ENCODE measurements around the gene MRPL27.

MRPL27 gene

DNA sequence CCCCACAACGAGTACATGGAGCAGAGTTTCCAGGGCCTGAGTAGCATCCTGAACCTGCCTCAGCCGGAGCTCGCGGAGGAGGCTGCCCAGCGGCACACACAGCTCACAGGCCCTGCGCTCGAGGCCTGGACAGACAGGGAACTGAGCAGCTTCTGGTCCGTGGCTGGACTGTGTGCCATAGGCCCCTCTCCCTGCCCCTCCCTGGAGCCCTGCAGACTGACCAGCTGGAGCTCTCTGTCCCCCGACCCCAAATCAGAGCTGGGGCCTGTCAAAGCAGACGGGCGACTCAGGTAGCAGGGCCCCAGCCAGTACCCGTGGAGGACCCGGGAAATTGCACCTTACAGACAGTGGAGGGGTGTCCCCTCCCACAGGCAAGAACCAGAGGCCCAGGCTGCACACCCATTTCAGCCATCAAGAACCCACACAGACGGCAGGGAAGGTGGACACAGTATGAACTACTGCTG is 13.0 kb downstream of the MRPL27 start:
- no peak for DNase-seq

DNA sequence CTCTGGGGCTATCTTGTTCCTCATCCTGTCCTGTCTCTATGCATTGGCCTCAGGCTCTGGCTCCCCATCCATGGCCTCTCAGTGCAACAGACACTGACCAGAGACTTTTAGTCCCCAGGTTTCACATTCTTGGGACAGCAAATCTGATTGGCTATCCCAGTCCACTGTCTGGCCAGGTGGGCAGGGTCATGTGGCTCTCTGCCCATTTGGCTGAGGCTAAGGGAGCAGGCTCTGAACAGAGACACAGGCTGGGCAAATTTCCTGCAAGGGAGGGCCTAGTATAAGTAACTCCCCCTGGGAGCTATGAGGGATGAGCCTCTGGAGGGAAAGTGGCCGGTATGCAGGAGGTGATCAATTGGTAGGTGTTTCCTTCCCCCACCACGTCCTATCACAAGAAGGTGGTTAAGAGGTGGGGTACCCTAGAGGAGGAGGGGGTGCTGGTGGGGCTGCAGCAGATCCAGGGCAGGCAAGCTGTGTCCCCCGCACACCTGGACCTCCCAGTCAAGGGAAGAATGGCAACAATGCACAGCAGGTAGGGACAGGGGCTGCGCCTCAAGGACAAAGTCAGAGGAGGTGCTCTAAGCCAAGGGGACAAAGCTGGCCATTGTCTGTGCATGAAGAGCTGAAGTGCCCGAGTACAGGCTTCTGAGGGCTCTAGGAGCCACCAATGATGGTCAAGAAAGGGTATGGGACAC is 13.8 kb downstream of the MRPL27 start:
- DNase-seq = no peak

DNA sequence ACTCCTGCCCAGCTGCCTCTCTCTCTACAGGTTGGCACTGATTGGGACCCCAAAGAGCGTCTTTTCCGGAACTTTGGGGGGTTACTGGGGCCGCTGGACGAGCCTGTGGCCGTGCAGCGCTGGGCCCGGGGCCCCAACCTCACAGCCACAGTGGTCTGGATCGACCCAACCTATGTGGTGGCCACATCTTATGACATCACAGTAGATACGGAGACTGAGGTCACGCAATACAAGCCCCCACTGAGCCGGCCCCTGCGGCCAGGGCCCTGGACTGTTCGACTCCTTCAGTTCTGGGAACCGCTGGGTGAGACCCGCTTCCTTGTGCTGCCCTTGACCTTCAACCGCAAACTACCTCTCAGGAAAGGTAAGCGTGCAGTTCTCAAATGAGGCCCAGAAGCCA is 14.8 kb downstream of the MRPL27 start:
- DNase-seq = no peak

DNA sequence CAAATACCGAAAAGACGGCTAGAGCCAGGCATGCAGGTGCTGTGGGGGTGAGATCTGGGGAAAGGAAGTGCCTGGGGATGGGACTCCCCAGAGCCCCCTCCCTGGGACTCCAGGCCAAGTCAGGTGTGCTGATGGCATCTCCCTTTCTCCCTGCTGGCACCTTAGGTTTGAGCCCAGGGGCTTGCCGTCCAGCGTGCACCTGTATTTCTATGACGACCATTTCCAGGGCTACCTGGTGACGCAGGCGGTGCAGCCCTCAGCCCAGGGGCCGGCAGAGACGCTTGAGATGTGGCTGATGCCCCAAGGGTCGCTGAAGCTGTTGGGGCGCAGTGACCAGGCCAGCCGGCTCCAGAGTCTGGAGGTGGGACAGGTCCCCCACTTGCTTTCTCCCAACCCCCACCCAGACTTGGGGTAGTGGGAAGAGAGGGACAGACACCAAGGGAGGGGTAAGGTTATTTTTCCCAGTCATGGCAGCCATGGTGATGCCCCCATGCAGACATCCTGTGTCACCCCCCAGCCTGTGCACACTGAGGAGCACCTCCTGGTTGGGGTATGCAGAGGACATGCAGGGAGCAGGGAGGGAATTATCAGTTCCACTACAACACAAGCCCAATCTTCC is 16.0 kb downstream of the MRPL27 start:
- no peak for DNase-seq

DNA sequence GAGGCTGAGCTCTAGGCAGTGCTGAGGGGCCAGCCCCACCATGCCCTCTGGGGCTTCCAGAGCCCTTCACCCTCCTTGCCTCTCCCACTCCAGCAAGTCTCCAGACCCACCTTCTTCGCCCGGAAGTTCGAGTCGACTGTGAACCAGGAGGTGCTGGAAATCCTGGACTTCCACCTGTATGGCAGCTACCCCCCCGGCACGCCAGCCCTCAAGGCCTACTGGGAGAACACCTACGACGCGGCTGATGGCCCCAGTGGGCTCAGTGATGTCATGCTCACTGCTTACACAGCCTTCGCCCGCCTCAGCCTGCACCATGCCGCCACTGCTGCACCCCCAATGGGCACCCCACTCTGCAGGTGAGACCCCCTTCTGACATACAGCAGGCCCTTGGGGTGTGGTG is 16.6 kb downstream of the MRPL27 start:
- DNase-seq = no peak

DNA sequence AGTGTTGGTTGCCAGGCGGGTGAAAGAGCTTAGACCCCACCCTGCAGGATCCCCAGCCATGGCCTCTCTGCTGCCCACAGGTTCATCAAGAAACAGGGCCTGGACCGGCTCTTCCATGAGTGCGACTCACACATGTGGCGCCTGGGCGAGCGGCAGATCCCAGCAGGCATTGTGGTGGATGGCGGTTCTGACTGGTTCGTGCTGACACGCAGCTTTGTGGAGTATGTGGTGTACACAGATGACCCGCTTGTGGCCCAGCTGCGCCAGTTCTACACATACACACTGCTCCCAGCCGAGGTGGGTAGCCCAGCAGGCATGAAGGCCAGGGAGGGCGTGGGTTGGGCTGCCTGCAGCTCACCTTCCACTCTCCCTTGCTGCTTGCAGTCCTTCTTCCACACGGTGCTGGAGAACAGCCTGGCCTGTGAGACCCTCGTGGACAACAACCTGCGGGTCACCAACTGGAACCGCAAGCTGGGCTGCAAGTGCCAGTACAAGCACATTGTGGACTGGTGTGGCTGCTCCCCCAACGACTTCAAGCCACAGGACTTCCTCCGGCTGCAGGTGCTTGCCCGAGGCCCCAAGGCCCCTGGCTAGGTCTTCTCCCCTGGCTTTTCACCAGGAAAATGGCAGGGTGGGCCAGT is 17.2 kb downstream of the MRPL27 start:
- peak; percentile 31 for DNase-seq

DNA sequence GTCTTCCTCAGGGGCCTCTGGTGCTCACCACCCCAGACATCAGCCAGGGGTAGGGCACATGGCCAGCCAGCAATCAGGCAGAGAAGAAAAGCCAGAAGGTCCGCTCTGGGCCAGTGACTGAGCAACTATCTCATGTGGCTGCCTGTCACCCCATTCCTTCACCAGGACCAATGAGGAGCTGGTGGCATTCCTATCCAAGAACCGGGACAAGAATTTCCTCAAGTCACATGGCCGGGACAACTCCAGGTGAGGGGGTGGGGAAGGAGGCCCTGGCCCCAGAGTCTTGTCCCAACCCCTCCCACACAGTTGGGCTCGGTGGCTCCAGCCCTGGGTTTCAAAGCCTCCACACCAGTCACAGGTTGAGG is 17.7 kb downstream of the MRPL27 start:
- DNase-seq = no peak

DNA sequence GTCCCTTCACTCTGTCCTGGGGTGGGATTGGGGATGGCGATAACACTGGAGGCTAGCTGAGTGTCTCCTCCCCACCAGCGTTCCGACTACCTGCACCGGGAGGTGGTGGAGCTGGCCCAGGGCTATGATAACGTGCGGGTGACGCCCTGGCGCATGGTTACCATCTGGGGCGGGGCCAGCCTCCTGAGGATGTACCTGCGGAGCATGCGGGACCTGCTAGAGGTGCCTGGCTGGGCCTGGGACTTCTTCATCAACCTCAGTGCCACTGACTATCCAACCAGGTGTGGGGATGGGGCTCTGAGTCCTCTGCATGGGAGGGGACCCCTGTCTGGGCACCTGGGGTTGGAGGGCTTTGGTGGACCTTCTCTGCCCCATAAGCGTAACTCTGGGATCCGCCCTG is 18.2 kb downstream of the MRPL27 start:
- no peak for DNase-seq

DNA sequence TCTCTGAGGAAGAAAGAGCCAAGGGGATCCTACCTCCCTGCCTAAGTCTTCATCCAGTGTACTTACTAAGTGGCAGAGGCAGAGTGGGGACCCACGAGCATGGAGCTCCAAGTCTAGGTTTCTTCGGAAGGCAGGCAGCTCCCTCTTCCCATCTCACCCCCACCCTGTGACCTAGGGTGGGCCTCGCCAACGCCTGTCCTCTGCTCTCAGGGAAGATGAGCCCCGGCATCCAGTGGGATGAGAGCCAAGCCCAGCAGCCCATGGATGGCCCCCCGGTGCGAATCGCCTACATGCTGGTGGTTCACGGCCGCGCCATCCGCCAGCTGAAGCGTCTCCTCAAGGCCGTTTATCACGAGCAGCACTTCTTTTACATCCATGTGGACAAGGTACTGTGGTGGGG is 18.8 kb downstream of the MRPL27 start:
- DNase-seq = no peak

DNA sequence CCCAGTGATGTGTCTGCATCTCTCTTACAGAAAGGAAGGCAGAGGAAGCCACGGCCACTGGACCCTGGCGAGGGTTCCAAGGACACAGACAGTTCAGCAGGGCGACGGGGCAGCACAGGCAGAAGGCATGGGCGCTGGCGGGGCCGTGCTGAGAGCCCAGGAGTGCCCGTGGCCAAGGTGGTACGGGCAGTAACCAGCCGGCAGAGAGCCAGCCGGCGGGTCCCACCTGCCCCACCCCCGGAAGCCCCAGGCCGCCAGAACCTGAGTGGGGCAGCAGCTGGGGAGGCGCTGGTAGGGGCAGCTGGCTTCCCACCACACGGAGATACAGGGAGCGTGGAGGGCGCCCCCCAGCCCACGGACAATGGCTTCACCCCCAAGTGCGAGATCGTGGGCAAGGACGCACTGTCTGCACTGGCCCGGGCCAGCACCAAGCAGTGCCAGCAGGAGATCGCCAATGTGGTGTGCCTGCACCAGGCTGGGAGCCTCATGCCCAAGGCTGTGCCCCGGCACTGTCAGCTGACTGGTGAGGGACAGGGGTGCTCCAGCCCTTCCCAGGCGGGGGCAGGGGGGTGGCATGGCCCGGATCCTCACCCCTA is 19.3 kb downstream of the MRPL27 start:
- no peak for DNase-seq

DNA sequence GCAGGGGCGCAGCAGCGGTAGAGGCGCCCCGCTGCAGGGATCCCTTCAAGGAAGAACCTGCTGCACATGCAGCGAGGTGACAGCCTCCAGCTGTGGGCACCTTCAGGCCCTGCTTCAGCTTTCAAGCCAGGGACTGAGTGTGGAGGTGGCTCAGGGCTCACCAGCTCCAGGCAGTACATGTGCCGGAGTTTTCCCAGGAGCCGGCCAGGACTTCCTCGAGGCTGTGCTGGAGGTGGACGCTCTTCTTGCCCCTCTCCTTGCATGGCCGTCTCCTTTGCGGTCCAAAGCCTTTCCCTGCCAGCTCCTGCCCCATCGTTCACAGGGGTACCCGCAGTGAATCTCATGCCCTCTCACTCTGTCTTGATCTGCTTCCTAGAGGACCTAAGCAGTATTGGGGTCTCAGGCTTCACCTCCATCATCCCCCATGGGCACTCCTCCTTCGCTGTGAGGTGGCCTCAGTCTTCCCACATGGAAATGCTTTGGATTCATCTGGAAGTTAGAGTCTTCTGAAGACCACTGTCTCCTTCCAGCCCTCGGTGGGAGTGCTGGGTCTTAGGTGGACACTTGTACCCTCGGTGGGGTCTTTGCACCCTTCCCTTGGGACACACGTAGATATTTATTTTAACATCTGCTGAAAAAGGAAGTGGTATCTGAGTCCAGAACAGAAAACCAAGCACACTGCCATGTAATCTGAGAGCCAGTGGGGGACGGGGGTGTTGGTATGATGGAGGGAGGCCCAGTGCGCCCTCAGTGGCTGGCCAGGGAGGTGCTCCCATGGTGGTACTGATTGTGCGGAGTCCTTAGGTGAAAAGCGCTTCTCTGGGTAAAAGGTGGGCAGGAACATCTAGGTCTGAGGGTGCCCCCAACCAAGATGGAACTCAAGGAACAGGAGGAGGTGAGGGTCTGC is 20.0 kb downstream of the MRPL27 start:
- no peak for DNase-seq

DNA sequence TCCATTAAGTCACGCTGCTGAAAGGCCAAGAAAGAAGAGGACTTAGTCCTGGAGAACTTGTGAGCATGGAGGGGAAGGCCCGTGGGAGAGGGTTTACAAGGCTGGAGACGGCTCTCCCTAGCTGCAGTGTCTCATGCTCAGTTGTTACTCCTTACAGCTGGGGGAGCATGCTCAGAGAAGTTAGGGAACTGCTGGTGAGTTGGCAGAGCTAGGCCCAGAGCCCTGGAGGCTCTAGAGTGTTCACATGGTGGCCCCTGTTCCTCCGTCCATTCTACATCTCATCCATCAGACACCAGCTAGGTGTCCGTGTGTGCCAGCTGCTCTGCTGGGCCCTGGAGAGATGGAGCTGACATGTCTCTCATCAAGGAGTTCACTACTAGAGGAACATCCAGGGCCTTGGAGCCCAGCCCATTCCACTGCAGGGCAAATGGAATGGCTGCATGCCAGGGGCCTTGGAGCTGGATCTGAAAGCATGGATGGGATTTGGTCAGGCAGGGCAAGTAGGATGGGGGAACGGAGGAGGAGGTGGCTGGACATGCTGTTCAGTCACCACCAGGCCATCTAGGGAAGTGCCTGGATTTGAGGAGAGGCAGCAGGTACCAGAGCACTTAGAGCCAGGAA is 20.8 kb downstream of the MRPL27 start:
- no peak for DNase-seq

DNA sequence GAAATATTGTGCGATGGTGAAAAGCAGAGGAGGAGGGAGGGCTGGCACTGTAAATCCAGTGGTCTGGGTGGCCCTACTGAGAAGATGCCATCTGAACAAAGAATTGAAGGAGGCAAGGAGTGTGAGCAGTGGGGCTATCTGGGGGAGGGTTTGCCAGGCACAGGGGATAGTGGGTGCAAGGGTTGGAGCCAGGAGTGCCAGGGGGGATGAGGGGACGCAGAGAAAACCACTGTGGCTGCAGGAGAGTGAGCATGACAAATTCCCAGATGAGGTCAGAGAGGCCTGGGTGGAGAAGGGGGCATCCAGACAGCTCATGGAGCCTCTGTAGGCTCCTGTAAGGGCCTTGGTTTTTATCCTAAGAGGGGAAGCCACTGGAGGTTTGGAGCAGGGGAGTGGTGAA is 22.3 kb downstream of the MRPL27 start:
- DNase-seq = no peak

DNA sequence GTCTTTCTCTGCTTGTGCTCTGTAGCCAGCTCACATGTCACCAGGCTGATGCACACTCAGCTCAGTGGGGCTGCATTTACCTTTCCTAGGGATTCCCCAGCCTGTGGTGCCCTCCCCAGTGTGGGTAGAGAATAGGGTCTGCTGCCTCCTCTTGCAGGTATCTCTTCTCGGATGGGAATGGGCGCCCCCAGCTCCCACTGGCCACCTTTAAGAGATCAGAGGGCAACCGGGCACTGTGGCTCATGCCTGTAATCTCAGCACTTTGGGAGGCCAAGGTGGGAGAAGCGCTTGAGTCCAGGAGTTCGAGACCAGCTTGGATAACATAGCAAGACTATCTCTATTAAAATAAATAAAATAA is 23.8 kb downstream of the MRPL27 start:
- no peak for DNase-seq

DNA sequence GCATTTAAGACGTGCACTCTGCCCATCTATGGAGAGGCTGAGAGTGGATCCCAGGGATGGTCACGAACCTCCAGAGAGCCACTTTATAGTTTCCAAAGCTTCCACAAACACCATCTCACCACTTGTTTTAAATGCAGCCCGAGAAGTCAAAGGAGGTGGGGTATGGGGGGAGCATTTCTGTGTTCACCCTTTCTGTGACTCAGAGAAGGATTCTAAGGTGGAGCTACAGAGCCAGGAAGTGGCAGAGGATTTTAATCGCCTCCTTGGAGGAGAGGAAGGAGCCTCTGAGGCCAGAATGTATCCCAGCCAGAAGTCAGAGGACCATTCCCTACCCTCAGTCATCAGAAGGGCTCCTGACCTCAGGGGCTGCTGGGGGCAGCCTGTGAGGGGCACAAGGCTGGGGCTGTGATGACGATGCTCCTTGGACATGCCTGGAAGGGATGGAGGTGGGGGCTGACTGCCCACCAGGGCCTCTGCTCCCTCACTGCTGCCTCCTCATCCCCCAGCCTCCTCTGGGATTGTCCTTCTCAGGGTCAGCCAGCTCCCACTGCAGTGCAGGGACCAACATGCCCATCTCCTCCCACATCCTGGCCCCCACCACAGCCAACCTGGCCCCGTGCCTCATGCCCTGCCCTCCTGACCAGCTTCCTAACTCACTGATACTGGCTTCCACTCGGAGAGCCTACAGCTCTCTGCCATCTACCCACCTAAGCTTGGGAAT is 24.3 kb downstream of the MRPL27 start:
- DNase-seq = no peak

DNA sequence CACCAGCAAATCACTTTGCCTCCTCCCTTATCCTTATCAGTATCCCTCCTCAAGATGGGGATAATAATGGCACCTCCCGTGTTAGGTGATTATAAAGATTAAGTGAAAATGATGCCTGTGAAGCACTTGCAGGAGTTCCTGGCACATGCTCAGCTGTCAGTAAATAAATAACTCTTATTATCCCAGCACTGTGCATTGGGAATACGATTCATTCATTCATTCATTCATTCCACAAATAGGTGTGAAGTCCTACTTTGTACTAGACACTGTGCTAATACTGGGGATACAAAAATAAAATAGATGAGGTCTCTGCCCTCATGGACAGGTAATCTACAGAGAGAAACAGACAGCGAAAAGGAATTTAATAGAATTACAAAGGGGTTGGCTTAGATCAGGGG is 25.1 kb downstream of the MRPL27 start:
- no peak for DNase-seq

DNA sequence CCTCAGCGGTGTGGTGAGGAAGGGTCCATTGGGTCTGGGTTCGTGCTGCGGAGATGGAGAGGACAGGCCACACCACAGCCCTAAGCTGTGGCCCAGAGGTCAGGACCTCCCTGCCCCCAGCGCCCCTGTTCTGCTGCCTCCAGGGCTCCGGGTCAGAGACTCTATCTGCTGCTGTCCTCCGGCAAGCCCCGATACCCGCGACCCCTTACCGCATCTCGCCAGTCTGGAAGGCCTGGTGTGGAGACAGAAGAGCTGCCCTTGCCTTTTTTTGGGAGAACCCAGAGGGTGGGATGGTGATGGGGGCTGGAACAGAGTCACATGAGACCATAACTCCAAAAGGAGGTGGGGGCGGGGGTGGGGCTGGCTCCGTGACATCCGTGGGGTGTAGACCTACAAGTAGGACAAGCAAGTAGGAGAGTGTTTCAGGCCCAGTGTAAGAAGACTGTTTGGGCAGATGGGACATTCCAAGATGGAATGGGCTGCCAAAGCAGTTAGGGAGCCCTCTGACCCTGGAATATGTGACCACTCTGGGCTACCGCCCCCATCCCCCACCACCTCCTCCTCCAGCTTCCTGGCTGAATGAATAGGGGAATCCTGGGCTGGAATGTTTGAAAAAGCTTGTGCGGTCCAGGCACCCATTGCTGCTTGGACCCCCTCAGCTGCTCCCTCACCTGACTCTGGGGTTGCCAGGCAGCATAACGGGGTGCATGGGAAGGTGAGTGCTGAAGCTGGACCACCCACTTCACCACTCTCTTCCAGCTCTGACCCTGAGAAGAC is 25.7 kb downstream of the MRPL27 start:
- no peak for DNase-seq

DNA sequence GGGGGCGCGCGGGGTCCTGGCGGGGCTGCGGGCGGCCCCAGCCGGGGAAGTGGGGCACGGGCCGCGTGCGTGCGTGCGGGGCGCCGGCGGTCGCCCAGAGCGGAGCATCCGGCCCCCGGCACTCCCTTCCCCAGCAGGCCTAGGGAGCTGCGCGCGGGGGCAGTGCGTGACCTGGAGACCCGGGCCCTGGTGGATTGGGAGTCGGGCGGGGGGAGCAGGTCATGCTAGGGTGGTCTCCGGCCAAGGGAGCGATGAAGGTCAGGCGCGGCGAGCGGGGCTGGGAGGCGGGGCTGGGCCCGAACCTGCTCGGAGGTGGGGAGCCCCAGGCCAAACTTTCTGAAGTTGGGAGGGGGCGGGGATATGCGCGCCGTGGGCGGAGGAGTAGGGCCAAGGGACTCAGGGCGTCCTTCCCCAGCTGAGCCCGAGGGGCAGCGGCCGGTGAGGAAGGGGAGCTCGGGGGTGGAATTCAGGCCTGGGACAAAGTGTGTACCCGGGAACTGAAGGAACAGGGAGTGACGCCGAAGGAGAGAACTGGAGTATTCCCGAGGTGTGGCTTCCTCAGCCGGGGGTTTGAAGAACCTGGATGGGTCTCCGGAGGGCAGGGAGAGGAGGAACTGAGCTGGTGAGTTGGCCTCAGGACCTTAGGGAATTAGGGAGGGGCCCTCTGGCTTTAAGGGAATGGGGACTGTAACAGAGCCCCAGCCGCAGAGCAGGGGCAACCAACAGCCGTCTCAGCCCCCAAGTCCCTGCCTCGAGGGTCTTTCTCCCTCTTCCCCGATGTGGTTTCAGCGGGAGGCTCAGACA is 26.5 kb downstream of the MRPL27 start:
- no peak for DNase-seq

DNA sequence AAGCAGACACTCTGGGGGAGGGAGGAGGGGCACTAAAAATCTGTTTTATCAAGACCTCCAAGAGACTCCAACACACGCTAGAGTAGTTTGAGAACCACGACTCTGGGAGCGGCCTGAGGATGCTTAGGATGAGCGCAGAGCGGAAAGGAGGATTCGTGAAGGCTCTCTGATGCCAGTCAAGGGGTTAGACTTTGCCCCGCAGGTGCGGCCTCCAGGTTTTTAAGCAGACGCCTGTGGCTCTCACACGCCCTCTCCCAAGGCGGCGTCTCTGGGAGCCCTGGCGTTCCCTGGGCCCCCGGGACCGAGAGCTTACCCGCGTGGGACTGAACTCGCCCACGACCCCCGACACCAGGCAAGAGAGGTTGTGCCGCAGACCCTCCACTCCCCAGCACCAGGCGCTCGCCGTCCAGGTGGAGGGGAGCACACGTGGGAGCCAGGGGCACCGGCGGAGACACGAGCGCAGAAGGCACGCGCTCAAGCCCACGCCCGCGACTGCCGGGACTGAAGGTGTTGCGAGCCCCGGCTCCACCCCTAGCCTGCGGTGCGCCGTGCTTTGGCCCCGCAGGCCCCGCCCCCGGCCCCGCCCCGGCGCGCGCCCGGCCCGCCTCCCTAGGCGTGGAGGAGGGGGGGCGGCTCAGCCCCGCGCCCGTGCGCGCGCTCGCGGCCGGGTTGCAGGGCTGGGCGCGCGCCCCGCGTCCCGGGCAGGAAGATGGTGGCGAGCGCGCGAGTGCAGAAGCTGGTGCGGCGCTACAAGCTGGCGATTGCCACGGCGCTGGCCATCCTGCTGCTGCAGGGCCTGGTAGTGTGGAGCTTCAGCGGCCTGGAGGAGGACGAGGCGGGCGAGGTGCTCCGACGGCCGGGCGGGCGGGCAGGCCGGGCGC is 27.3 kb downstream of the MRPL27 start, which contains the start of gene XYLT2:
Gene XYLT2 (plus strand): TSS at position 695 of the 881 bp plus-strand sequence. CDS start 15 bp downstream, at position 710.
- DNase-seq = peak; percentile 64
